Adrenal gland (tissue), 12 donors: ENCODE results near the gene GLP1R. TPM values are rescaled to one million over a fixed set of nuclear protein-coding genes. Genes with fewer than 3 reads are reported as not detected.

ENCODE experiments used
- DNase-seq, 7 donors: peaks; one replicate each; pipeline ENCODE4 v3.0.0-alpha.2; 2019 to 2020
- H3K27ac ChIP-seq, 5 donors: fragments of 200-600 bp; sonication (generic) in 4 of 5; 1 replicate in 3 of 5; 2 replicates in 2 of 5; pipeline versions ENCODE4 v1.5.1 to v1.8.0; 2016 to 2020; ENCODE audit warnings: mild to moderate bottlenecking in 1 of 5
- H3K27me3 ChIP-seq: fragments of 200-600 bp; 2 replicates; pipeline ENCODE4 v1.8.0; 2021
- H3K36me3 ChIP-seq, 2 donors: fragments of 200-600 bp; replicated peaks in 1 of 2; 1 replicate in 1 of 2; 2 replicates in 1 of 2; pipeline versions ENCODE4 v1.5.1 to v1.8.0; 2018 to 2022
- H3K4me1 ChIP-seq, 2 donors: fragments of 200-600 bp; replicated peaks in 1 of 2; 1 replicate in 1 of 2; 2 replicates in 1 of 2; pipeline versions ENCODE4 v1.5.1 to v1.8.0; 2018 to 2021
- H3K4me3 ChIP-seq, 4 donors: fragments of 200-600 bp; sonication (generic) in 3 of 4; one replicate each; pipeline ENCODE4 v1.5.1; 2016 to 2018
- H3K9me3 ChIP-seq, 3 donors: fragments of 200-600 bp; sonication (generic) in 1 of 3; replicated peaks in 1 of 3; 1 replicate in 2 of 3; 2 replicates in 1 of 3; pipeline versions ENCODE4 v1.5.1 to v1.8.0; 2016 to 2021
- POLR2A ChIP-seq, 2 donors: fragments of 450-650 bp; IDR thresholded peaks; one replicate each; pipeline ENCODE4 v1.6.1; 2017; ENCODE audit warnings: antibody characterized with exemption in 2 of 2, mild to moderate bottlenecking in 2 of 2, moderate library complexity in 1 of 2
- WGBS, 4 donors: extraction: QIAGEN DNeasy Blood & Tissue Kit in 2 of 4; methylation state at CpG; one replicate each; pipeline versions ENCODE4 v1.1.5 to v1.1.7; 2013 to 2017; 5-methylcytosine and 5-hydroxymethylcytosine counted together
- intact Hi-C, 2 donors: fragments of 100-400 bp; cut with DNase I; formaldehyde crosslinking; loops; one replicate each; pipeline versions ENCODE4 v1.14.1 to v1.15.0; 2022 to 2023
- polyA plus RNA-seq, 3 donors: library from polyadenylated mRNA; stranded (reverse); fragments of 200-250 nt in 2 of 3; fragments of 350-450 nt in 1 of 3; fragmentation: Illumina TruSeq in 1 of 3; extraction: RNeasy Lipid Tissue Mini Kit (QIAGEN cat#74804) in 1 of 3; gene quantifications; one replicate each; pipeline ENCODE4 v1.2.3, GENCODE V29; 2013 to 2014
- total RNA-seq, 9 donors: library from RNA; depleted of rRNA in 4 of 9; stranded (reverse); fragments of >200 nt in 4 of 9; fragments of 120-200 nt in 1 of 9; fragmentation: NEBNext Ultra II Directional in 1 of 9; extraction: Animal tissue kit (Norgen Biotek cat#: 25700) in 1 of 9; gene quantifications; one replicate each; pipeline versions ENCODE4 v1.1.0 to v1.2.4, GENCODE V29; 2013 to 2023
- TF ChIP-seq, protein P1 (sequence below), 6 experiments: fragments of 450-650 bp in 4 of 6; fragments of 200-600 bp in 2 of 6; sonication (generic) in 1 of 6; IDR thresholded peaks; 1 replicate in 5 of 6; 2 replicates in 1 of 6; pipeline versions ENCODE4 v1.5.1 to v1.8.0; 2016 to 2021; ENCODE audit warnings: antibody characterized with exemption in 6 of 6, mild to moderate bottlenecking in 2 of 6, moderate library complexity in 1 of 6
- donor health status: healthy with polysubstance abuse.
- donor health status: Bipolar disorder and iron deficiency.
- donor health status: DM: yes; HTN: yes; CAD: no.
- donor health status: DM: no; HTN: no; CAD: no.
- donor health status: DM: no; HTN: no; CAD: no.
- donor health status: DM: yes; HTN: yes; CAD: no.

GLP1R gene
- total and polyA plus RNA-seq, 12 donors, result 0.06 to 0.42 (median 0.11) TPM; not detected in 7

DNA sequence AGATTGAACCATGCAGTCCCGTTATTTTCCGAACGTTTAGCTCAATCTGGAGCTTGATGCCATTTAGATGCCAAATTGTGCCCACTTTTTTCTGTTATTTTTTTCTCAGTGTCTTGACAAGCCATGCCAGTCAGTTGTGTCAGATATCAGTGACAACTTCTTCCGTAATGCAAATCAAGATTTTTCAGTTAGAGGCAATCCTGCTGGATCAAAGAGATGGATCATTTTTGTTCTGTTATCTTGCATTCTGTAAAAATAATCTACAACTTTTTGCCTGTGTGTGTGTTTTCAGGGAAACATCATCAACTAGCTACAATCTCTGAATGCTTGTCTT, 31.1 kb upstream of the GLP1R start:
- H3K4me3 ChIP-seq, result no peak overlapping the region
- H3K27ac ChIP-seq, result no peak overlapping the region
- WGBS, 4 donors, result 59 to 80% (median 64%) methylated on average over 4 of the region's 4 CpGs
- TF ChIP-seq, protein P1, sequence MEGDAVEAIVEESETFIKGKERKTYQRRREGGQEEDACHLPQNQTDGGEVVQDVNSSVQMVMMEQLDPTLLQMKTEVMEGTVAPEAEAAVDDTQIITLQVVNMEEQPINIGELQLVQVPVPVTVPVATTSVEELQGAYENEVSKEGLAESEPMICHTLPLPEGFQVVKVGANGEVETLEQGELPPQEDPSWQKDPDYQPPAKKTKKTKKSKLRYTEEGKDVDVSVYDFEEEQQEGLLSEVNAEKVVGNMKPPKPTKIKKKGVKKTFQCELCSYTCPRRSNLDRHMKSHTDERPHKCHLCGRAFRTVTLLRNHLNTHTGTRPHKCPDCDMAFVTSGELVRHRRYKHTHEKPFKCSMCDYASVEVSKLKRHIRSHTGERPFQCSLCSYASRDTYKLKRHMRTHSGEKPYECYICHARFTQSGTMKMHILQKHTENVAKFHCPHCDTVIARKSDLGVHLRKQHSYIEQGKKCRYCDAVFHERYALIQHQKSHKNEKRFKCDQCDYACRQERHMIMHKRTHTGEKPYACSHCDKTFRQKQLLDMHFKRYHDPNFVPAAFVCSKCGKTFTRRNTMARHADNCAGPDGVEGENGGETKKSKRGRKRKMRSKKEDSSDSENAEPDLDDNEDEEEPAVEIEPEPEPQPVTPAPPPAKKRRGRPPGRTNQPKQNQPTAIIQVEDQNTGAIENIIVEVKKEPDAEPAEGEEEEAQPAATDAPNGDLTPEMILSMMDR (IDR thresholded peaks at IDR 0.05), result no peak
- TF ChIP-seq POLR2A (IDR thresholded peaks at IDR 0.05), result no peak
- H3K4me1 ChIP-seq, result no peaks in the 10 kb centered on the region
- H3K27me3 ChIP-seq, result no peaks in the 10 kb centered on the region
- DNase-seq, result no peak
- no peaks in the 10 kb centered on the region for H3K9me3 ChIP-seq
- no peaks in the 10 kb centered on the region for H3K36me3 ChIP-seq
- intact Hi-C loops, result no loop called here

DNA sequence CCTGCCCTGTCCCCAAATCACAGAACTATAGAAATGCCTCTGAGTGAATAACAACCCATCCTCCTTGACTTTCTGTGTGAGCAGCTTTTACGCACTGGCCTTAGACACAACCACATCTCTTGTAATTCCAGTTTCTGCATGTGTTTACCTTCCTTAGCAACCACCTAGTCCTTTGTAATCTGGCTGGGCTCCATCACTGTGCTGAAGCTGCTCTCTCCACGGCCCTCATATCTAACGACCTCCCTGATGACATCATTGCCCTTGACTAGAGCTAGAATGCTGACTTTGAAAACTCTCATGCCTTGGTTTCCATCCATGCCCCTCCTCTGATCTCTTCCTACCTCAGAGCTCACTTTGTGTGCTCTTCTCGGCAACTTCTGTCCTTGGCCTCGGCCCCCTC, 30.5 kb upstream of the GLP1R start:
- no peaks in the 10 kb centered on the region for H3K27me3 ChIP-seq
- intact Hi-C loops, result no loop called here
- no peak overlapping the region for H3K4me3 ChIP-seq
- no peak overlapping the region for H3K27ac ChIP-seq
- H3K9me3 ChIP-seq, result no peaks in the 10 kb centered on the region
- DNase-seq, result no peak
- TF ChIP-seq, protein P1 (IDR thresholded peaks at IDR 0.05), result no peak
- TF ChIP-seq POLR2A (IDR thresholded peaks at IDR 0.05), result no peak
- no peaks in the 10 kb centered on the region for H3K36me3 ChIP-seq
- 43 to 57% (median 50%) methylated on average over 5 of the region's 5 CpGs for WGBS, 4 donors
- no peaks in the 10 kb centered on the region for H3K4me1 ChIP-seq

DNA sequence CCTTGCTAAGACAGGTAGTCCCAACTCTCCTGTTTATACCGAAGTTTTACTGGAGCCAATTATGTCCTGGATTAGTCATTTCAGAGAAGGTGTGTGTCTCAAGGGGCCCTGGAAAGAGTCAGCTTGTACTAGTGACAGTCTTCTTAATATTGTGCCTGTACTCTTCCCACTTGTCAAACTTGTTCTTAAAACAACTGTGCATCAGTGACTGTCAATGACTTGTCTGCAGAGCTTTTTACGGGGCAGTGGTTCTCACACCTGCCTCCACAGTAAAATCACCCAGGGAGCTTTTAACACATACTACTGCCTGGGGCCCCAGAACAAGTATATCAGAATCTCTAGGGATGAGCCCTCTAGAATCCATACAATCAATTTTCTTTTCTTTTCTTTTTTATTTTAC, 28.4 kb upstream of the GLP1R start:
- H3K9me3 ChIP-seq, result no peaks in the 10 kb centered on the region
- no peak overlapping the region for H3K27ac ChIP-seq
- H3K36me3 ChIP-seq, result no peaks in the 10 kb centered on the region
- H3K4me3 ChIP-seq, result no peak overlapping the region
- TF ChIP-seq, protein P1 (IDR thresholded peaks at IDR 0.05), result no peak
- no peak for TF ChIP-seq POLR2A (IDR thresholded peaks at IDR 0.05)
- DNase-seq, result no peak
- H3K4me1 ChIP-seq, result no peaks in the 10 kb centered on the region
- intact Hi-C loops, result no loop called here
- WGBS, 4 donors, result 70 to 94% (median 78%) methylated on average over 2 of the region's 2 CpGs
- no peaks in the 10 kb centered on the region for H3K27me3 ChIP-seq

DNA sequence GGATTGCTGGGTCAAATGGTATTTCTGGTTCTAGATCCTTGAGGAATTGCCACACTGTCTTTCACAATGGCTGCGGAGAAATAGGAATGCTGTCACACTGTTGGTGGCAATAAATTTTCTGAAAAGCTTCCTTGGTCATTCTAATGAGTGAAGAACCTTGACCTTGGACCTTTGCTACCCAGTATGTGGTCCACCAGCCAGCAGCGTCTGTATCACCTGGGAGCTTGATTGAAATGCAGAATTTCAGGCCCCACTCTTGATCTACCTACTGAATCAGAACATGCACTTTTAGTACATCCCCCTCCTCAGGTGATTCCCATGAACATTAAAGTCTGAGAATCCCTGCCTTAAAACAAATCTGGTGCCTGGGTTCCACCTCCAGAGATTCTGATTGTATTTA, 27.5 kb upstream of the GLP1R start:
- H3K27ac ChIP-seq, result no peak overlapping the region
- H3K36me3 ChIP-seq, result no peaks in the 10 kb centered on the region
- 46 to 80% (median 71%) methylated on average over 2 of the region's 2 CpGs for WGBS, 4 donors
- H3K9me3 ChIP-seq, result no peaks in the 10 kb centered on the region
- DNase-seq, result no peak
- no peak overlapping the region for H3K4me3 ChIP-seq
- intact Hi-C loops, result no loop called here
- no peak for TF ChIP-seq POLR2A (IDR thresholded peaks at IDR 0.05)
- TF ChIP-seq, protein P1 (IDR thresholded peaks at IDR 0.05), result no peak
- no peaks in the 10 kb centered on the region for H3K27me3 ChIP-seq
- H3K4me1 ChIP-seq, result no peaks in the 10 kb centered on the region
